GM12874 (cell line): ENCODE measurements around the gene DTNB.

ENCODE experiments used
- TF ChIP-seq, protein P1 (sequence below): IDR thresholded peaks from 2 replicates; pipeline ENCODE4 v1.5.1; 2011; ENCODE audit warnings: low read depth, mild to moderate bottlenecking, control low read depth, low read length, moderate library complexity; ENCODE audit not compliant: insufficient read depth

DTNB gene

DNA sequence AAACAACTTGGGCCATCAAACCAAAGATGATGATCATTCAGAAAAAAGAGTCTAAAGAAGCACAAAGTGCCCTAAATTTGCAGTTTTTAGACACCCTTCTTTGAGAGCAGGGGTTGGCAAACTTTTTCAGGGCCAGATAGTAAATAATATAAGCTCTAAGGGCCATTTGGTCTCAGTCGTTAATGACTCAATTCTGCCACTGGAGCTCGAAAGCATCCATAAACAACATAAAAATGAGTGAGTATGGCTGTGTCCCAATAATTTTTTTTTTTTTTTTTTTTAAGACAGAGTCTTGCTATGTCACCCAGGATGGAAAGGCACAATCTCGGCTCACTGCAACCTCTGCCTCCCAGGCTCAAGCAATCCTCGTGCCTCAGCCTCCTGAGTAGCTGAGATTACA, 152.3 kb downstream of the DTNB start:
- TF ChIP-seq, protein P1, sequence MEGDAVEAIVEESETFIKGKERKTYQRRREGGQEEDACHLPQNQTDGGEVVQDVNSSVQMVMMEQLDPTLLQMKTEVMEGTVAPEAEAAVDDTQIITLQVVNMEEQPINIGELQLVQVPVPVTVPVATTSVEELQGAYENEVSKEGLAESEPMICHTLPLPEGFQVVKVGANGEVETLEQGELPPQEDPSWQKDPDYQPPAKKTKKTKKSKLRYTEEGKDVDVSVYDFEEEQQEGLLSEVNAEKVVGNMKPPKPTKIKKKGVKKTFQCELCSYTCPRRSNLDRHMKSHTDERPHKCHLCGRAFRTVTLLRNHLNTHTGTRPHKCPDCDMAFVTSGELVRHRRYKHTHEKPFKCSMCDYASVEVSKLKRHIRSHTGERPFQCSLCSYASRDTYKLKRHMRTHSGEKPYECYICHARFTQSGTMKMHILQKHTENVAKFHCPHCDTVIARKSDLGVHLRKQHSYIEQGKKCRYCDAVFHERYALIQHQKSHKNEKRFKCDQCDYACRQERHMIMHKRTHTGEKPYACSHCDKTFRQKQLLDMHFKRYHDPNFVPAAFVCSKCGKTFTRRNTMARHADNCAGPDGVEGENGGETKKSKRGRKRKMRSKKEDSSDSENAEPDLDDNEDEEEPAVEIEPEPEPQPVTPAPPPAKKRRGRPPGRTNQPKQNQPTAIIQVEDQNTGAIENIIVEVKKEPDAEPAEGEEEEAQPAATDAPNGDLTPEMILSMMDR, result no peak

DNA sequence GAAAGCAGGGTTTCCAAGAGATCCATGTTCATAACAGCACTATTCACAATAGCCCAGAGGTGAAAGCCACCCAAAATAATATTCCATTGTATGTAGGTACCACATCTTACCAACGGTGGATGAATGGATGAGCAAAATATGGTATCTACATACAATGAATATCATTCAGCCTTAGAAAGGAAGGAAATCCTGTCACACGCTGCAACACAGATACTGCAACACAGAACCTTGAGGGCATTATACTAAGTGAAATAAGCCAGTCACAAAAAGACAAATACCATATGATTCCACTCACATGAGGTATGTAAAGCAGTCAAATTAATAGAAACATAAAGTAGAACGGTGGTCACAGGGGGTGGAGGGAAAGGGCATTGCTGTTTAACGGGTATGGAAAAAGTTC, 155.7 kb downstream of the DTNB start:
- TF ChIP-seq, protein P1, result no peak

DNA sequence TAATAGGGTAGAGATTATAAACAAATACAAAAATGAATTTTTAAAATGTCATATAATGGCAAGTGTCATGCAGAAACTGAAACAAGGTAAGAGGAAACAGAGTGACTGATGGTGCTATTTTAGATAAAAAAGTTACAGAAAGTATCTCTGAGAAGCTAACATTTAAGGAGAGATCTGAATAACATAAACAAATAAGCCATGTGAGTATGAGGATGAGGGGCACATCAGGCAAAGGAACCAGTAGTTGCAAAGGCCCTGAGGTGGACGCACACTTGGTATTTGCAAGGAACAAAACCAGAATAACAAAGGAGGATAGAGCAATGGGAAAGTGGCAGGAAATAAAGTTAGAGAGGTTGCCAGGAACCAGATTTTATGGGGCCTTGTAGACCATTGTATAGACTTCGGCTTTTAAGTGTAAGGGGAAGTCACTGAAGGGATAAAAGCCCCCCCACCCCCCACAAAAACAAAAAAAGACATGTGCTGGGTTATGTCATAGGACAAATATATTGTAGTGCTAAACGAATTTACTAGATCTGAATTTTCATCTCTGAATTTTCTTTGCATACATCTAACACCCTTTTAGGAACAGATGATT, 159.2 kb downstream of the DTNB start:
- TF ChIP-seq, protein P1, result no peak

- TF ChIP-seq, protein P1, result no peak
These were observed 160.7 kb downstream of the DTNB start for GRCh38 chr2:25512707-25513106.

- TF ChIP-seq, protein P1, result no peak
These were observed 167.2 kb downstream of the DTNB start for GRCh38 chr2:25506226-25506625.

GRCh38 chr2:25505622-25506021, 167.8 kb downstream of the DTNB start:
- TF ChIP-seq, protein P1, result no peak

GRCh38 chr2:25505182-25505581, 168.2 kb downstream of the DTNB start:
- TF ChIP-seq, protein P1, result no peak
